Transverse colon (tissue), 4 donors: ENCODE measurements around the gene TM4SF20. TPM values are rescaled to one million over a fixed set of nuclear protein-coding genes. Genes with fewer than 3 reads are reported as not detected.

ENCODE experiments used
- DNase-seq: peaks from one replicate; pipeline ENCODE4 v3.0.0-alpha.2; 2019
- H3K27ac ChIP-seq, 4 donors: fragments of 200-600 bp; sonication (generic); 2 replicates each; pipeline ENCODE4 v1.5.1; 2016 to 2018; ENCODE audit warnings: inconsistent platforms in 4 of 4
- H3K27me3 ChIP-seq: fragments of 200-600 bp; sonication (generic); 2 replicates; pipeline ENCODE4 v1.5.1; 2017; ENCODE audit warnings: inconsistent platforms
- H3K36me3 ChIP-seq, 4 donors: fragments of 200-600 bp; sonication (generic); 2 replicates each; pipeline ENCODE4 v1.5.1; 2017 to 2019; ENCODE audit warnings: inconsistent platforms in 4 of 4
- H3K4me1 ChIP-seq, 4 donors: fragments of 200-600 bp; sonication (generic); 2 replicates each; pipeline ENCODE4 v1.5.1; 2017 to 2020; ENCODE audit warnings: inconsistent platforms in 4 of 4
- H3K4me3 ChIP-seq, 4 donors: fragments of 200-600 bp; sonication (generic); 1 replicate in 1 of 4; 2 replicates in 3 of 4; pipeline versions ENCODE4 v1.5.1 to v1.6.1; 2017 to 2019; ENCODE audit warnings: inconsistent platforms in 4 of 4
- H3K9me3 ChIP-seq, 2 donors: fragments of 200-600 bp; sonication (generic); 2 replicates each; pipeline ENCODE4 v1.5.1; 2017 to 2019; ENCODE audit warnings: inconsistent platforms in 2 of 2
- EP300 ChIP-seq: sonication (generic); formaldehyde crosslinking; IDR thresholded peaks from one replicate; pipeline ENCODE4 v1.6.1; 2017; ENCODE audit warnings: antibody characterized with exemption, low read depth
- POLR2A ChIP-seq: fragments of 450-650 bp; IDR thresholded peaks from one replicate; pipeline ENCODE4 v1.6.1; 2016; ENCODE audit warnings: antibody characterized with exemption, mild to moderate bottlenecking, moderate library complexity
- POLR2AphosphoS5 ChIP-seq, 3 donors: sonication (generic); formaldehyde crosslinking; IDR thresholded peaks; one replicate each; pipeline ENCODE4 v1.6.1; 2016; ENCODE audit warnings: antibody characterized with exemption in 3 of 3
- WGBS, 2 donors: methylation state at CpG; one replicate each; pipeline ENCODE4 v1.1.5; 2018; ENCODE audit warnings: low coverage in 1 of 2; 5-methylcytosine and 5-hydroxymethylcytosine counted together
- in situ Hi-C, 4 donors: fragments of 200-750 bp; cut with MboI; loops; one replicate each; pipeline versions ENCODE4 v1.15.0 to v1.15.1; 2017; ENCODE audit warnings: low sequenced_read_pairs in 3 of 4, low pct_ligation_motif_present in 1 of 4, low pct_unique_long_range_greater_than_20kb in 1 of 4
- intact Hi-C: fragments of 100-400 bp; cut with DNase I; formaldehyde crosslinking; loops from one replicate; pipeline ENCODE4 v1.15.1; 2023; ENCODE audit warnings: low total_unique reads
- total RNA-seq, 4 donors: library from RNA; depleted of rRNA; stranded (reverse); fragments of >200 nt; gene quantifications; one replicate each; pipeline ENCODE4 v1.1.0, GENCODE V29; 2016
- TF ChIP-seq, protein P1 (sequence below), 5 experiments: fragments of 200-600 bp in 3 of 5; fragments of 450-650 bp in 2 of 5; sonication (generic) in 3 of 5; IDR thresholded peaks; 1 replicate in 2 of 5; 2 replicates in 3 of 5; pipeline ENCODE4 v1.5.1; 2016 to 2017; ENCODE audit warnings: antibody characterized with exemption in 5 of 5, inconsistent platforms in 3 of 5, mild to moderate bottlenecking in 2 of 5, moderate library complexity in 1 of 5

The TM4SF20 gene
- total RNA-seq, 4 donors from 2014 or later = 0.40 to 10.2 (median 1.1) TPM

DNA sequence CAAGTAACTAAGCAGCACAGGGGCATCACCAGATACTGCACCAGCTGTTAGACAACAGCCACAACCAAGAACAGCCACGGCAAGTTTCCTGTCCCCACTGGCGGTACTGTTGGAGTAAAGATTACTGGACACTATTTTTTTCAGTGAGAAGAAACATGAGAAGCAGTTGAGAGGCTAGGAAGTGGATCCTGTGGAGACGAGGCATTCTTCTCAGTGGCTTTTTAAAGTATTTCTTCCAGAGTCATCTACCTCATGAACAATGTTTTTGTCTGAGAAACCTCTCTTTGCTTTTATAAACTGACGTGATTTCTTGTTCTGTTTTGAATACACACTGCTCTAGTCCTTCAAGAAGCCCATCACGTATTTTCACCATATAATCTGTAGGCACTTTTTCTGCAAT is 18.8 kb downstream of the TM4SF20 start:
- no peak overlapping the region for H3K4me3 ChIP-seq
- intact Hi-C loops = no loop called here
- no peak for DNase-seq
- TF ChIP-seq POLR2A (no peak), EP300 (no peak), POLR2AphosphoS5 (IDR thresholded peaks at IDR 0.05) (no peak)
- TF ChIP-seq, protein P1, sequence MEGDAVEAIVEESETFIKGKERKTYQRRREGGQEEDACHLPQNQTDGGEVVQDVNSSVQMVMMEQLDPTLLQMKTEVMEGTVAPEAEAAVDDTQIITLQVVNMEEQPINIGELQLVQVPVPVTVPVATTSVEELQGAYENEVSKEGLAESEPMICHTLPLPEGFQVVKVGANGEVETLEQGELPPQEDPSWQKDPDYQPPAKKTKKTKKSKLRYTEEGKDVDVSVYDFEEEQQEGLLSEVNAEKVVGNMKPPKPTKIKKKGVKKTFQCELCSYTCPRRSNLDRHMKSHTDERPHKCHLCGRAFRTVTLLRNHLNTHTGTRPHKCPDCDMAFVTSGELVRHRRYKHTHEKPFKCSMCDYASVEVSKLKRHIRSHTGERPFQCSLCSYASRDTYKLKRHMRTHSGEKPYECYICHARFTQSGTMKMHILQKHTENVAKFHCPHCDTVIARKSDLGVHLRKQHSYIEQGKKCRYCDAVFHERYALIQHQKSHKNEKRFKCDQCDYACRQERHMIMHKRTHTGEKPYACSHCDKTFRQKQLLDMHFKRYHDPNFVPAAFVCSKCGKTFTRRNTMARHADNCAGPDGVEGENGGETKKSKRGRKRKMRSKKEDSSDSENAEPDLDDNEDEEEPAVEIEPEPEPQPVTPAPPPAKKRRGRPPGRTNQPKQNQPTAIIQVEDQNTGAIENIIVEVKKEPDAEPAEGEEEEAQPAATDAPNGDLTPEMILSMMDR (IDR thresholded peaks at IDR 0.05) = no peak
- in situ Hi-C loops = no loop called here
- no peaks in the 10 kb centered on the region for H3K4me1 ChIP-seq
- no peaks in the 10 kb centered on the region for H3K9me3 ChIP-seq
- H3K27me3 ChIP-seq = no peaks in the 10 kb centered on the region
- no peak overlapping the region for H3K27ac ChIP-seq
- H3K36me3 ChIP-seq = peaks cover 0 to 42% (median 10%) of the 10 kb centered on the region in 4 donors
- 87 to 88% methylated on average over 5 of the region's 5 CpGs for WGBS, 2 donors

DNA sequence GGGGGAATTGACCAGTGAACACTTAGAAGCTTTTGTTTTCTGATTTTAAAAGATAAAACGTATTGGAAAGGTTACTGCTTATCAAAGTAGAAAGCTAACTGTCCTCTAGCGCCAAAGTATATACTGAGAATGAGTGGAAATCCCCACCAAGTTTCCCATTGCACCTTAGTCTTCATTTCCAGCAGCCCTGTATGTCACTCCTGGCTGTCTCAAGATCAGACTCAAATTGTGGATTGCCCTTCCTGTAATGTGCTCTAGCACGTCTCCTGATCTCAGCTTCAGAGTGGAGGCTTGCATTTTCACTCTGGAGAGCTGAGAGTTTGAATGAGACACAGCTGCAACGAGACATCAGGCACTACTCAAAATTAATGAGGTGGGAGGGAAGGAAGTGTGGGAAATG is 27.5 kb downstream of the TM4SF20 start:
- no peak overlapping the region for H3K4me3 ChIP-seq
- in situ Hi-C loops = no loop called here
- TF ChIP-seq, protein P1 (IDR thresholded peaks at IDR 0.05) = no peak
- TF ChIP-seq EP300 = no peak
- no peak for TF ChIP-seq POLR2A
- no peak for TF ChIP-seq POLR2AphosphoS5 (IDR thresholded peaks at IDR 0.05)
- no peaks in the 10 kb centered on the region for H3K9me3 ChIP-seq
- H3K4me1 ChIP-seq = no peaks in the 10 kb centered on the region
- intact Hi-C loops = no loop called here
- no peak overlapping the region for H3K27ac ChIP-seq
- H3K27me3 ChIP-seq = no peaks in the 10 kb centered on the region
- no peak for DNase-seq
- peaks cover 0 to 14% (median 0%) of the 10 kb centered on the region in 4 donors for H3K36me3 ChIP-seq
- 33 to 75% methylated on average over 3 to 4 of the region's 4 CpGs for WGBS, 2 donors

DNA sequence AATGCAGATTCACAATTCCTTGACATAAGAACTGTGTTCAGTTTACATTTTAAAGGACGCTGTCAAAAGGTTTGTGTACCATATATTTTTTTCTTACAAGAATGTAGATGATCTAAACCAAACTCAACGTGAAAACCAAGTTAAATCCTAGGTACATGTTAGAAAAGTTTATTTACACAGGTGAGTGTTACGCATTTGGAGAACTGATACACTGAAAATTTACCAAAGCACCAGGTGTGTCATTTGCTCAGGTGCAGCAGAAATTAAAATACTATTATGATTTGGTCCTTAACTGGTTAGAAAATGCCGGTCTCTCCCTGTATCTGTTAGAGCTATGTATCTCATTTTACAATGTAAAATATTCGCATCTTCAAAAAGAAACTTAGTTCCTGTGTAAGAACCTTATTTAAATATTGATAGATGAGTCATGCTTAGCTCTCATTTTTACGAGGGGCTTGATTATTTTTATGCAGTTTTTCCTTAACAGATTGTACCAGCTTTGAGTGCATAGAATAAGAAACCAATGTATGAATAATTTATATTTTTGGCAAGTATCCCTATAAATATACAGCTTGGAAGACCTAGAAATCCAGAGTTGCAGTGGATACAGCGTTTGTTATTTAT is 29.0 kb downstream of the TM4SF20 start:
- Histone ChIP-seq H3K4me3 (no peak overlapping the region), H3K4me1 (no peaks in the 10 kb centered on the region), H3K36me3 (peaks cover 0 to 11% (median 2%) of the 10 kb centered on the region in 4 donors), H3K27ac (no peak overlapping the region), H3K27me3 (no peaks in the 10 kb centered on the region), H3K9me3 (no peaks in the 10 kb centered on the region)
- TF ChIP-seq EP300 = no peak
- no peak for TF ChIP-seq POLR2A
- TF ChIP-seq, protein P1 (IDR thresholded peaks at IDR 0.05) = no peak
- no peak for TF ChIP-seq POLR2AphosphoS5 (IDR thresholded peaks at IDR 0.05)
- 75 to 82% methylated on average over 7 of the region's 7 CpGs for WGBS, 2 donors
- in situ Hi-C loops (no loop called here), intact Hi-C loops (no loop called here)
- DNase-seq = no peak

DNA sequence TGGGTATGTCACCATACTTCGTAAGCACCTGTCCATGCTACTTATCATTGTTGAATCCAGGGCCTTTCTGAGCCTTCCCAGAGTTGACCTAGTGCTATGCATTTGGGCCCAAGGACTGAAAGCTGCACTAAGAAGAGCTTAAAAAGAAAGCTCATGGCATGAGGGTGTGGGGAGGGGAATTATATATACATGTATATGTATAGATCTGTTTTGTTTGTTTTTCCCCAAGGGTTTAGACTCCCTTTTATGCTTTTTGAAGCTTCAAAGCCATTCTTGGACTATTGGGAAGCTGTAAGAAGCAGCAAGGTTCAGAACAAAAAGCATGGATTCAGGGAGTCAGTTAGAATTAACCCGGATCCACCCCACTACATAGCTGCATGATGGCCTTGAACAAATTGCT is 30.8 kb downstream of the TM4SF20 start:
- TF ChIP-seq POLR2AphosphoS5 (IDR thresholded peaks at IDR 0.05) = no peak
- TF ChIP-seq, protein P1 (IDR thresholded peaks at IDR 0.05) = no peak
- no peak for TF ChIP-seq EP300
- no peak for TF ChIP-seq POLR2A
- peaks cover 0 to 11% (median 2%) of the 10 kb centered on the region in 4 donors for H3K36me3 ChIP-seq
- H3K27ac ChIP-seq = no peak overlapping the region
- H3K4me1 ChIP-seq = no peaks in the 10 kb centered on the region
- in situ Hi-C loops (no loop called here), intact Hi-C loops (no loop called here)
- no peaks in the 10 kb centered on the region for H3K9me3 ChIP-seq
- no peak overlapping the region for H3K4me3 ChIP-seq
- no peak for DNase-seq
- H3K27me3 ChIP-seq = no peaks in the 10 kb centered on the region
- WGBS, 2 donors = 67 to 96% methylated on average over 1 to 2 of the region's 2 CpGs
